SKM-1 (cell line): Measurements from ENCODE around the gene LIMS1.
"Not testable (repeated sequence)": the region's sequence is repeated elsewhere in the genome, so short reads cannot be mapped to it uniquely, and the experiment has no call there.

Source experiments
- DNase-seq: peaks from one replicate; lab custom pipeline; 2025; ENCODE audit not compliant: unreplicated experiment; lab: John Stamatoyannopoulos, UW

Gene LIMS1

GRCh38 chr2:108716971-108717370, 182.7 kb downstream of the LIMS1 start:
- not testable (repeated sequence) for DNase-seq

GRCh38 chr2:108719149-108720044, 185.1 kb downstream of the LIMS1 start, which contains the start of gene RANBP2:
TSS of gene RANBP2 (plus strand) at chr2:108719482. CDS start at chr2:108719607, 125 bp downstream.
- peak; percentile 77 for DNase-seq

- not testable (repeated sequence) for DNase-seq
Observed at GRCh38 chr2:108726048-108726447, 191.8 kb downstream of the LIMS1 start.

GRCh38 chr2:108734656-108735055, 200.4 kb downstream of the LIMS1 start:
- DNase-seq: not testable (repeated sequence)
